ENCODE results near the gene EML1.

DNA sequence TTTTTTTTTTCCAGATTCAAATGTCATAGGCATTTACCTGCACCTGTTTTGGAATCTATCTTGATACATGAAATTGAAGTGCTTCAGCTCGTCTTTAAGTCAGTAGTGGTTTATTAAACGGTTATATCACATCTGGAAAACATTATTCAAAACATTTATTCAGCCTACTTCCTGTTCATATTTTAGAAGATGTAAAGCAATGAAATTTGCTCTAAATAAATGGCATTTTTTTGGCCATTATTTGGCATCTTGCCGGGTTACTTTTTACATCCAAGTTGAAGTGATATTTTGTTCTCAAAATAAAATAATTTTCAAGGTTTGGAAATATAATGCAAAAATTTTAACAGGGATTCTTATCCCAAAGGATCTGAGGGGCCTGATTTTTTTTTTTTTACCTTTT is 103.1 kb downstream of the EML1 start:
- TF ChIP-seq, protein P1, sequence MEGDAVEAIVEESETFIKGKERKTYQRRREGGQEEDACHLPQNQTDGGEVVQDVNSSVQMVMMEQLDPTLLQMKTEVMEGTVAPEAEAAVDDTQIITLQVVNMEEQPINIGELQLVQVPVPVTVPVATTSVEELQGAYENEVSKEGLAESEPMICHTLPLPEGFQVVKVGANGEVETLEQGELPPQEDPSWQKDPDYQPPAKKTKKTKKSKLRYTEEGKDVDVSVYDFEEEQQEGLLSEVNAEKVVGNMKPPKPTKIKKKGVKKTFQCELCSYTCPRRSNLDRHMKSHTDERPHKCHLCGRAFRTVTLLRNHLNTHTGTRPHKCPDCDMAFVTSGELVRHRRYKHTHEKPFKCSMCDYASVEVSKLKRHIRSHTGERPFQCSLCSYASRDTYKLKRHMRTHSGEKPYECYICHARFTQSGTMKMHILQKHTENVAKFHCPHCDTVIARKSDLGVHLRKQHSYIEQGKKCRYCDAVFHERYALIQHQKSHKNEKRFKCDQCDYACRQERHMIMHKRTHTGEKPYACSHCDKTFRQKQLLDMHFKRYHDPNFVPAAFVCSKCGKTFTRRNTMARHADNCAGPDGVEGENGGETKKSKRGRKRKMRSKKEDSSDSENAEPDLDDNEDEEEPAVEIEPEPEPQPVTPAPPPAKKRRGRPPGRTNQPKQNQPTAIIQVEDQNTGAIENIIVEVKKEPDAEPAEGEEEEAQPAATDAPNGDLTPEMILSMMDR (IDR thresholded peaks at IDR 0.05; ENCODE audit: insufficient read depth, low read length): no peak
- TF ChIP-seq, protein P2, sequence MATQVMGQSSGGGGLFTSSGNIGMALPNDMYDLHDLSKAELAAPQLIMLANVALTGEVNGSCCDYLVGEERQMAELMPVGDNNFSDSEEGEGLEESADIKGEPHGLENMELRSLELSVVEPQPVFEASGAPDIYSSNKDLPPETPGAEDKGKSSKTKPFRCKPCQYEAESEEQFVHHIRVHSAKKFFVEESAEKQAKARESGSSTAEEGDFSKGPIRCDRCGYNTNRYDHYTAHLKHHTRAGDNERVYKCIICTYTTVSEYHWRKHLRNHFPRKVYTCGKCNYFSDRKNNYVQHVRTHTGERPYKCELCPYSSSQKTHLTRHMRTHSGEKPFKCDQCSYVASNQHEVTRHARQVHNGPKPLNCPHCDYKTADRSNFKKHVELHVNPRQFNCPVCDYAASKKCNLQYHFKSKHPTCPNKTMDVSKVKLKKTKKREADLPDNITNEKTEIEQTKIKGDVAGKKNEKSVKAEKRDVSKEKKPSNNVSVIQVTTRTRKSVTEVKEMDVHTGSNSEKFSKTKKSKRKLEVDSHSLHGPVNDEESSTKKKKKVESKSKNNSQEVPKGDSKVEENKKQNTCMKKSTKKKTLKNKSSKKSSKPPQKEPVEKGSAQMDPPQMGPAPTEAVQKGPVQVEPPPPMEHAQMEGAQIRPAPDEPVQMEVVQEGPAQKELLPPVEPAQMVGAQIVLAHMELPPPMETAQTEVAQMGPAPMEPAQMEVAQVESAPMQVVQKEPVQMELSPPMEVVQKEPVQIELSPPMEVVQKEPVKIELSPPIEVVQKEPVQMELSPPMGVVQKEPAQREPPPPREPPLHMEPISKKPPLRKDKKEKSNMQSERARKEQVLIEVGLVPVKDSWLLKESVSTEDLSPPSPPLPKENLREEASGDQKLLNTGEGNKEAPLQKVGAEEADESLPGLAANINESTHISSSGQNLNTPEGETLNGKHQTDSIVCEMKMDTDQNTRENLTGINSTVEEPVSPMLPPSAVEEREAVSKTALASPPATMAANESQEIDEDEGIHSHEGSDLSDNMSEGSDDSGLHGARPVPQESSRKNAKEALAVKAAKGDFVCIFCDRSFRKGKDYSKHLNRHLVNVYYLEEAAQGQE (IDR thresholded peaks at IDR 0.05; ENCODE audit: insufficient replicate concordance, low read depth): no peak
- TF ChIP-seq GABPA (IDR thresholded peaks at IDR 0.05; ENCODE audit: low read depth): no peak
